Kidney epithelial cell (primary cell): ENCODE results near the gene SLC43A3. TPM values are rescaled to one million over a fixed set of nuclear protein-coding genes. Genes with fewer than 3 reads are reported as not detected.

Source experiments
- DNase-seq: peaks from one replicate; pipeline ENCODE4 v3.0.0-alpha.2; 2010; ENCODE audit warnings: low read depth
- H3K27me3 ChIP-seq: 2 replicates; pipeline ENCODE4 v1.6.0; 2011; ENCODE audit warnings: low read length; ENCODE audit not compliant: control insufficient read depth, insufficient read depth
- H3K36me3 ChIP-seq: 2 replicates; pipeline ENCODE4 v1.5.1; 2011; ENCODE audit warnings: low read length; ENCODE audit not compliant: control insufficient read depth, insufficient read depth
- H3K4me3 ChIP-seq: 2 replicates; pipeline ENCODE4 v1.5.1; 2011; ENCODE audit warnings: low read depth, mild to moderate bottlenecking, control low read depth, low read length
- total RNA-seq: library from RNA; depleted of rRNA; stranded (reverse); fragments of >200 nt; gene quantifications from 2 replicates; pipeline ENCODE4 v1.2.3, GENCODE V29; 2015
- TF ChIP-seq, protein P1 (sequence below): IDR thresholded peaks from 2 replicates; pipeline ENCODE4 v1.5.1; 2011; ENCODE audit warnings: mild to moderate bottlenecking, moderate library complexity, low read length, control low read depth, inconsistent platforms; ENCODE audit not compliant: insufficient read depth, poor library complexity, severe bottlenecking

SLC43A3 gene
- total RNA-seq, 1 donor from 2014 or later: 108 TPM

DNA sequence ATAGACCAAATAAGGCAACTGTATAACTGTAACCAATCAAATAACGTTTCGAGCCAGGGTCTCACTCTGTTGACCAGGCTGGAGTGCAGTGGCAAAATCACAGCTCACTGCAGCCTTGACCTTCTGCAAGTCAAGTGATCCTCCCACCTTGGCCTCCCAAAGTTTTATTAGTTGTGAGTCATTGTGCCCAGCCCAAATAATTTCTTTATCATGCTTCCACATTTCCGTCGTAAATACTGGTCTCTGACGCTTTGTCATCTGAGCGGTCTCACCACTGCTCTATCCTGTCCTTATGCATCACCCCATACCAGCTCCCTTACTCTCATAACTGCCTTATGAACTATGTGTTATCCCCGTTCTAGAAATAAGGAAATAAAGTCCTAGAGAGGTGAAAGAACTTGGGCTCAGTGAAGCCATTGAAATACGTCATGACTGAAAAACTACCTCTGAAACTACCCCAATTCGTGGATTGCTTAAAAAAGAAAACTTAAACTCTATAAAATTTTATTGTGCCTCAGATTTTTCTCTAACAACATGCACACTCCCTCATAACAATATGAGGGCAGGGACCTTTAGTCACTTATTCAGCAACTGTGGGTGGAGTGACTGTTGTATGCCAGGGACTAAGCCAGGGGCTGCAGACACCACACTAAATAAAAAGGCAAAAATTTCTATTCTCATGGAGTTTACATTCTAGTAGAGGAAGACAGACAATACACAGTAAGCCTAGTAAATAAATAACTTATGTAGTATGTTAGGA lies 17.6 kb upstream of the SLC43A3 start:
- H3K36me3 ChIP-seq: no peaks in the 10 kb centered on the region

DNA sequence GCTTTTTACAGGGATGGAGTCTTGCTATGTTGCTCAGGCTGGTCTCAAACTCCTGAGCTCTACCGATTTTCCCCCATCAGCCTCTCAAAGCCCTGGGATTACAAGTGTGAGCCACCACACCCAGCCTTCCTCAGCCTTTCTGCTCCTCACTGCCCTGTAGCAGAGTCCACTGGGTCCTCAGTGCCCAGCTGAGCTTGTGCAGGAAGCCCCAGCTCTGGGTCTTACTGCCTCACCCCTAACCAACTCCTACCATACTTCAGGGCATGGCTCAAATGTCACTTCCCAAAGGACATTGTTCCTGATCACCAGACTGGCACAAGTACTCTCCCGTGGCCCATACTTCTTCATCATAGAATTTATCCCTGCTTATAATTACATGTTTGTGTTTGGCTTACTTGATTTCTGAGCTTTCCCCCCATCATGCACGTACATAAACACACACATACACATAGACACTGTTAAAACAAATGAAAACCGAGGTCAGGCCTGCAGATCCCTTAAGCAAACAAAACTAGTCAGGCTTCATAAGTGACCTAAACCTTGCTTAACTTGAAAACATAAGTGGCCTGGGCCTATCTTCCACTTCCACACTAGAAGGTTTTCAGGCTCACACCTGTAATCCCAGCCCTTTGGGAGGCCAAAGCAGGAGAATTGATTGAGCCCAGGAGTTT lies 14.0 kb upstream of the SLC43A3 start:
- TF ChIP-seq, protein P1, sequence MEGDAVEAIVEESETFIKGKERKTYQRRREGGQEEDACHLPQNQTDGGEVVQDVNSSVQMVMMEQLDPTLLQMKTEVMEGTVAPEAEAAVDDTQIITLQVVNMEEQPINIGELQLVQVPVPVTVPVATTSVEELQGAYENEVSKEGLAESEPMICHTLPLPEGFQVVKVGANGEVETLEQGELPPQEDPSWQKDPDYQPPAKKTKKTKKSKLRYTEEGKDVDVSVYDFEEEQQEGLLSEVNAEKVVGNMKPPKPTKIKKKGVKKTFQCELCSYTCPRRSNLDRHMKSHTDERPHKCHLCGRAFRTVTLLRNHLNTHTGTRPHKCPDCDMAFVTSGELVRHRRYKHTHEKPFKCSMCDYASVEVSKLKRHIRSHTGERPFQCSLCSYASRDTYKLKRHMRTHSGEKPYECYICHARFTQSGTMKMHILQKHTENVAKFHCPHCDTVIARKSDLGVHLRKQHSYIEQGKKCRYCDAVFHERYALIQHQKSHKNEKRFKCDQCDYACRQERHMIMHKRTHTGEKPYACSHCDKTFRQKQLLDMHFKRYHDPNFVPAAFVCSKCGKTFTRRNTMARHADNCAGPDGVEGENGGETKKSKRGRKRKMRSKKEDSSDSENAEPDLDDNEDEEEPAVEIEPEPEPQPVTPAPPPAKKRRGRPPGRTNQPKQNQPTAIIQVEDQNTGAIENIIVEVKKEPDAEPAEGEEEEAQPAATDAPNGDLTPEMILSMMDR: no peak
- H3K36me3 ChIP-seq: no peaks in the 10 kb centered on the region
- H3K4me3 ChIP-seq: no peak overlapping the region
- no peaks in the 10 kb centered on the region for H3K27me3 ChIP-seq
- DNase-seq: no peak

More for the DNA sequence above, 17.6 kb upstream of the SLC43A3 start:
- peaks cover 2% of the 10 kb centered on the region for H3K27me3 ChIP-seq
- TF ChIP-seq, protein P1: no peak
- DNase-seq: no peak
- no peak overlapping the region for H3K4me3 ChIP-seq

DNA sequence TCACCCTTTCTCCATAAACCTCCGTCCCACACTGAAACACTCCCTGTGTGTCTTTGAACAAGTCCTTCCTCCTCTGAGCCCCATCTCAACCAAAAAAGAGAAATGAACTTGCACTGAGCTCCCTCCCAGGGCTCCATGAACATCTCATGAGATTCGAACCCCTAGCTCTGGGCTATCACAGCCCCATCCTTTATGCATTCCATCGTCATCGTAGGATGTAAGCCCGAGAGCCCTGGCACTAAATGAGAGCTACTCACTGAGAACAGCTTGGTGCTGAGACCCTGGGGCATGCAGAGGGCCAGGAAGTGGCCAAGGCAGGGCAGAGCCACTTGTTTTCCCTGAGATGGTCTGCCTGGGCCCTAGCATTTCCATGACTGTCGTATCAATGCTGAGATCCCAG lies 12.9 kb upstream of the SLC43A3 start:
- DNase-seq: no peak
- H3K36me3 ChIP-seq: no peaks in the 10 kb centered on the region
- no peaks in the 10 kb centered on the region for H3K27me3 ChIP-seq
- TF ChIP-seq, protein P1: no peak
- no peak overlapping the region for H3K4me3 ChIP-seq

DNA sequence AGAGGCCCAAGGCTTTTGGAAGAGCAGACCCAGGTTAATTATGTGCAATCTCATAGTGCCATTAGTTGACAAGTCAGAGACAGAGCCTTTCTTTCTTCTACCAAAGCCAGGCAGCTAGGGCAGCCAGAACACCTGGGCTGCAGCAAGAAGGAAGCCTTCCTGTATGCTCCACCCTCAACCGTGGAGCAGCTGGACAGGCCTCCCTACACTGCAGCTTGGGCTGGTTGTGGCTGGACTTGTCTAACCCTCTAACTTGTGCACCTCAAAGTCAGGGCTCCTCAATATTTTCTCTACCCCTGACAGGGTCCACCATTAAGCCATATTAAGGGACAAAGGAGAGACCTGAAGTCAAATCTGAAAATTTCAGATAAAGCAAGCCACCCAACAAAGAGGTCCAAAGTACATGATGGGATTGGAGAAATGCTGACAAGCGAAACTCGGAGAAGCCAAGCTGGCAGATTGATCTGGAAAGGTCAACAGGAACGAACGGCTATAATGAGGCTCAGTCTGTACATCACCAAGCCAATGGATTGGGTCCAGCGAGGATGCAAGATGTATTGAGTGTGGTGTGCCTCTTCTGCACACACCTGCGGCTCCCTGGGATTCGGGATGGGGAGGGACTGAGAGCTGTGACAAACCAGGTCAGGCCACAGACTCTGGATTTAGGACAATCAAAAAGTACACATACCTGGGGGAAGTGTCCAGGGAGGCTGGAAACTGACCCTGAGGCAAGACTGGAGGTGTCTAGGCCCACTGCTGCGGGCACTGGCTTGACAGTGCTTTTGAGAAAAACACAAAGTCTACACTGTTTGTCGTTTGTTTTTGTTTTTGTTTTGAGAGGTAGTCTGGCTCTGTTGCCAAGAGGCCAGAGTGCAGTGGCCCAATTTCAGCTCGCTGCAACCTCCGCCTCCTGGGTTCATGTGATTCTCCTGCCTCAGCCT lies 11.7 kb upstream of the SLC43A3 start:
- no peak for DNase-seq
- H3K36me3 ChIP-seq: no peaks in the 10 kb centered on the region
- TF ChIP-seq, protein P1: no peak
- no peaks in the 10 kb centered on the region for H3K27me3 ChIP-seq
- no peak overlapping the region for H3K4me3 ChIP-seq

DNA sequence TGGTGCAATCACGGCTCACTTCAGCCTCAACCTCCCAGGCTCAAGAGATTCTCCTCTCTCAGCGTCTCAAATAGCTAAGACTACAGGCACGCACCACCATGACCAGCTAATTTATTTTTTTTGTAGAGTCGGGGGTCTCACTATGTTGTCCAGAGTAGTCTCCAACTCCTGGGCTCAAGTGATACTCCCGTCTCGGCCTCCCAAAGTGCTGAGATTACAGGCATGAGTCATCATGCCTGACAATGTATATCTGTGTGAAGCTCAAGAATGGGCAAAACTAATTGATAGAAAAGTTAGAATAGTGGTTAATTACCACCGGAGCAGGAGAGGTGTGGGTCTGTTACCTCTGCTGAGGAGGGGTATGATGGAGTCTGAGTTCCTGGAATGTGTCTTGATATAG lies 9.1 kb upstream of the SLC43A3 start:
- TF ChIP-seq, protein P1: no peak
- no peak for DNase-seq
- Histone ChIP-seq H3K4me3 (no peak overlapping the region), H3K27me3 (no peaks in the 10 kb centered on the region), H3K36me3 (no peaks in the 10 kb centered on the region)
